ENCODE measurements around the gene FFAR1. TPM values are rescaled to one million over a fixed set of nuclear protein-coding genes. Genes with fewer than 3 reads are reported as not detected.

The FFAR1 gene, protein sequence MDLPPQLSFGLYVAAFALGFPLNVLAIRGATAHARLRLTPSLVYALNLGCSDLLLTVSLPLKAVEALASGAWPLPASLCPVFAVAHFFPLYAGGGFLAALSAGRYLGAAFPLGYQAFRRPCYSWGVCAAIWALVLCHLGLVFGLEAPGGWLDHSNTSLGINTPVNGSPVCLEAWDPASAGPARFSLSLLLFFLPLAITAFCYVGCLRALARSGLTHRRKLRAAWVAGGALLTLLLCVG (N-terminal part only)
- total RNA-seq = not detected in 2 replicates

DNA sequence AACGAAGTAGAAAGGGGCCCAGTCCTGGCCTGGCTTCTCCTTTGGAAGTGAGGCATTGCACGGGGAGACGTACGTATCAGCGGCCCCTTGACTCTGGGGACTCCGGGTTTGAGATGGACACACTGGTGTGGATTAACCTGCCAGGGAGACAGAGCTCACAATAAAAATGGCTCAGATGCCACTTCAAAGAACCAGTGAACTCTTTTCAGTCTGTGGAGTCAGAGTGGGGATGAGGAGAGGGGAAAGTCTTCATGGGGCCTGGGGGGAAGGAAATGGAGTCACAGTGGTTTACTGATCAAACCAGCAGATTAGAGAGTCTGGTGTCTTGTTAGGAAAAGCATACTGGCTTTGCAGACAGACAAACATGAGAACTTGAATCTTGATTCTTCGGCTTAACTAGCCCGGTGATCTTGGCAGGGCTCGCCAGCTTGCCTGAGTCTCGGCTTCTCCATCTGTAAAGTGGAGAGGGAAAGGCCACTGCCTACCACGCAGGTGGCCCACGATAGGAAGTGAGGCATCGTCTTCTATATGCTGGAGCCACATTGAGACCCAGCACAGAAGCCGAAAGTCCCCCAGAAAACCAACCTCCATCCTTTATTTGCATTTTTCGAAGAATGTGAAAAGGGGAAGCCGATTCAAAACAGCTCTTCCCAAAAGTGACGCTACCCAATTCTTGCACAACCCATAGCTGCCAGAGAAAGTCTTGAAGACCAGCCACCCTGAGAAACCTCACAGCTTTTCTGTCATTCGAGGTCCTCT lies at the start of gene FFAR1:
TSS of gene FFAR1 (plus strand) at position 732 of the 759 bp plus-strand sequence. CDS start 3,650 bp downstream, outside the sequence.

DNA sequence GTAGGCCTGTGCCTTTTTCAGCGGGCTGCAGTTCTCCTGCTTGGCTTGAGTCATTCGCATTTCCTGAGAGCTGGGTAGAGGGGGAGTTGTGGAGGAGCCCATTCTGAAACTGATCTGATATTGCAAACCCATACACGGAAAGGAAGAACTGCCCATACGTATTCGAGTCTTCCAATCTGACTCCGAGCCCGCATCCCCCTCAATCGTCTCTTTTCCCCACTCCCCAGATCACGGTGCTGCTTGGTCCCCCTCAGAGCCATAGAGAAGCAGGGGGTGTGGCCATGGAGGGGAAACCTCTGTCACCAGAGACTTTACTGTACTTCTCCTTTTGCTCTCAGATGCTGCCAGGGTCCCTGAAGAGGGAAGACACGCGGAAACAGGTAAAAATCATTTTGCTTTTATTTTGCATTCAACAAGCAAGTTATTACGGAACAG lies 18.8 kb upstream of the FFAR1 start, which contains the start of gene CD22:
TSS of gene CD22 (plus strand) at position 337 of the 435 bp plus-strand sequence. CDS start 2,854 bp downstream, outside the sequence.

DNA sequence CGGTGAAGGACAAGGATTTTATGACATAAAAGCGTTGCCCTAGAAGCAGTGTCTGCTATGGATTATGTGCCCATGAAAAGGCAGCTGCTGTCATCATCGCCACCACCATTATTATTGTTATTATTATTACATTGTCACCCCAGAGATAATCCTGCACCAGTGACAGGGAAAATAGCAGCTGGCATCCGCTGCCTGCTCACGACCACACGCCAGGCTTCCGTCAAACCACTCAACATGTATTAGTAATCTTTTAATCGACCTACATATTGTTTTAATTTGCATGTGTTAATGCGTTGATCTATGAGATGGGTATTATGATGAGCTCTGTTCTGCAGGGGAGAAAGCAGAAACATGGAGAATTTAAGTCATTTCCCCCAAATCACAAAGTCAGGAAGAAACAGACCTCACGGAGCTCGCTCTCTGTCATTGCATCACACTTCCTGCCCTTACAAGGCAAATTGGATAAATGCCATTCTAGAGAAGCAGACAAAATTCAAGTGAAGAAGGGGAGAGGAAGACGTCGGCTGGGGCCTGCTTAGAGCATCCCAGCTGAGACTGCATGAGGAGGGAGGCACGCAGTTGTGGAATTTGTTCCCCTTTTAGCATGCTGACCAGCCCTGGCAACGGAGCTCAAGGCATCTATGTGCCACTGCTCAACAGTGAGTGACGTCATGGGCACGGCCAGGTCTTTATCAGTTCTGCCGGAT lies 10.3 kb downstream of the FFAR1 start, which contains the start of gene FFAR3:
TSS of gene FFAR3 (plus strand) at position 594 of the 707 bp plus-strand sequence. CDS start 431 bp downstream, outside the sequence.

DNA sequence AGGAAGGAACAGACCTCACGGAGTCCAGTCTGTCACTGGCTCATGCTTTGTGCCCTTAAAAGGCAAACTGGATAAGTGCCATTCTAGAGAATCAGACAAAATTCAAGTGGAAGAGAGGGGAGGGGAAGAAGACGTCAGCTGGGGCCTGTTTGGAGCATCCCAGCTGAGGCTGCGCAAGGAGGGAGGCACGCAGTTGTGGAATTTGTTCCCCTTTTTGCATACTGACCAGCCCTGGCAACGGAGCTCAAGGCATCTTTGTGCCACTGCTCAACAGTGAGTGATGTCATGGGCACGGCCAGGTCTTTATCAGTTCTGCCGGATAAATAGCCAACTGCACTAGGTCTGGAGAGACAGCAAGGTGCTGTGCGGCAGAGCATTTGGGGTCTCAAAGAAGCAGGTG lies 23.0 kb downstream of the FFAR1 start, which contains the start of gene GPR42:
TSS of gene GPR42 (plus strand) at position 347 of the 400 bp plus-strand sequence. CDS start 292 bp downstream, outside the sequence.

Other genes with a start within 250 kb of the FFAR1 start
- gene FXYD3, start 232.1 kb upstream of the FFAR1 start, total RNA-seq = not detected in 2 replicates
- 0.06 and 0.13 TPM in 2 replicates for gene LGI4, start 212.8 kb upstream of the FFAR1 start, total RNA-seq
- gene FXYD1, start 209.1 kb upstream of the FFAR1 start, total RNA-seq = 3.4 and 7.0 TPM in 2 replicates
- gene FXYD7, start 204.6 kb upstream of the FFAR1 start, total RNA-seq = not detected in 2 replicates
- gene FXYD5, start 193.2 kb upstream of the FFAR1 start, total RNA-seq = 35.1 and 39.1 TPM in 2 replicates
- gene FAM187B, start 119.2 kb upstream of the FFAR1 start, total RNA-seq = not detected in 2 replicates
- gene LSR, start 98.9 kb upstream of the FFAR1 start, total RNA-seq = 0.26 and 0.37 TPM in 2 replicates
- gene USF2, start 78.9 kb upstream of the FFAR1 start, total RNA-seq = 45.8 and 51.1 TPM in 2 replicates
- not detected in 2 replicates for gene HAMP, start 65.4 kb upstream of the FFAR1 start, total RNA-seq
- not detected in 2 replicates for gene MAG, start 55.7 kb upstream of the FFAR1 start, total RNA-seq
- gene CD22, start 18.7 kb upstream of the FFAR1 start, total RNA-seq = 0.40 and 0.56 TPM in 2 replicates
- gene FFAR3, start 10.6 kb downstream of the FFAR1 start, total RNA-seq = not detected in 2 replicates
- gene GPR42, start 23.2 kb downstream of the FFAR1 start, total RNA-seq = not detected in 2 replicates
- not detected in 2 replicates for gene FFAR2, start 100.4 kb downstream of the FFAR1 start, total RNA-seq
- not detected in 2 replicates for gene KRTDAP, start 142.6 kb downstream of the FFAR1 start, total RNA-seq
- gene DMKN, start 165.7 kb downstream of the FFAR1 start, total RNA-seq = 0.53 and 2.3 TPM in 2 replicates
- 0.66 and 0.87 TPM in 2 replicates for gene SBSN, start 180.4 kb downstream of the FFAR1 start, total RNA-seq
- gene GAPDHS, start 185.6 kb downstream of the FFAR1 start, total RNA-seq = not detected in 2 replicates
- 73.3 and 90.4 TPM in 2 replicates for gene TMEM147, start 197.7 kb downstream of the FFAR1 start, total RNA-seq
- not detected in 2 replicates for gene ATP4A, start 215.8 kb downstream of the FFAR1 start, total RNA-seq
- not detected in 2 replicates for gene PMIS2, start 238.3 kb downstream of the FFAR1 start, total RNA-seq